ENCODE measurements around the gene COMMD1. TPM values are rescaled to one million over a fixed set of nuclear protein-coding genes. Genes with fewer than 3 reads are reported as not detected.
A peak's percentile ranks its signal among the peaks of the same experiment; 100 is the strongest.
"Not testable (repeated sequence)": the region's sequence is repeated elsewhere in the genome, so short reads cannot be mapped to it uniquely, and the experiment has no call there.

Gene COMMD1
- polyA plus RNA-seq, 1 donor, result 43.4 TPM

- DNase-seq, result no peak
These were observed 125.4 kb downstream of the COMMD1 start for GRCh38 chr2:62030902-62031301.

GRCh38 chr2:62032096-62032495 is 126.6 kb downstream of the COMMD1 start:
- no peak for DNase-seq

- DNase-seq, result no peak
These were observed 129.2 kb downstream of the COMMD1 start for GRCh38 chr2:62034715-62035114.

- no peak for DNase-seq
These were observed 130.8 kb downstream of the COMMD1 start for GRCh38 chr2:62036229-62036628.

- DNase-seq, result no peak
These were observed 131.3 kb downstream of the COMMD1 start for GRCh38 chr2:62036761-62037250.

- peak; percentile 11 for DNase-seq
These were observed 133.7 kb downstream of the COMMD1 start for GRCh38 chr2:62038975-62039771.

- no peak for DNase-seq
These were observed 135.5 kb downstream of the COMMD1 start for GRCh38 chr2:62040926-62041325.

GRCh38 chr2:62041701-62042385 is 136.4 kb downstream of the COMMD1 start:
- DNase-seq, result not testable (repeated sequence)

GRCh38 chr2:62042400-62042799 is 136.9 kb downstream of the COMMD1 start:
- DNase-seq, result no peak

GRCh38 chr2:62042944-62043343 is 137.5 kb downstream of the COMMD1 start:
- DNase-seq, result no peak

GRCh38 chr2:62045017-62045543 is 139.6 kb downstream of the COMMD1 start:
- no peak for DNase-seq

GRCh38 chr2:62046141-62046540 is 140.7 kb downstream of the COMMD1 start:
- no peak for DNase-seq

GRCh38 chr2:62050456-62051045 is 145.1 kb downstream of the COMMD1 start:
- no peak for DNase-seq

- no peak for DNase-seq
These were observed 148.7 kb downstream of the COMMD1 start for GRCh38 chr2:62054029-62054791.

GRCh38 chr2:62054916-62055450 is 149.5 kb downstream of the COMMD1 start:
- no peak for DNase-seq

GRCh38 chr2:62055724-62056336 is 150.4 kb downstream of the COMMD1 start:
- DNase-seq, result no peak

GRCh38 chr2:62056341-62056740 is 150.9 kb downstream of the COMMD1 start:
- no peak for DNase-seq

- DNase-seq, result no peak
These were observed 159.8 kb downstream of the COMMD1 start for GRCh38 chr2:62065243-62065642.

GRCh38 chr2:62071126-62071598 is 165.7 kb downstream of the COMMD1 start:
- no peak for DNase-seq

- no peak for DNase-seq
These were observed 166.5 kb downstream of the COMMD1 start for GRCh38 chr2:62071760-62072680.

Data from hindlimb muscle (tissue), 1 donor.